ENCODE results near the gene ZNF575.

Gene ZNF575

DNA sequence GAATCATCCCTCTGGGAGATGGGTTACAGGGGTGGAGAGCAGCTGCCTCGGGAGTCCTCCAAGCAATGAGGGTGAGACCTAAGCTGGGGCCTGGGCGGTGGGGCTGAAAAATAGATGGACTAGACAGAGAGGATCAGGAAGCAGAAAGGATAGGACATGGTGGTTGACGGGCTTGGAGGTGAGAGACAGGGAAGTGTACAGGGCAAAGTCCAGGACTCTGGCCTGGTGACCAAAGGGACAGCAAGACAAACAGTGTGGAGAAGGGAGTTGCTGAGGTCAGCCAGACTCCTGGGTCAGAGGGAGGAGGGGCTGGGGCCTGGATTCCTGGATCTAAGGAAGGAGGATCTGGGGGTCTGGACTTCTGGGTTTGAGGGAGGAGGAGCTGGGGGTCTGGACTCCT is 33.9 kb upstream of the ZNF575 start:
- Histone ChIP-seq H3K4me3 (ENCODE audit: low read depth, low read length) (no peak overlapping the region), H3K36me3 (peaks cover 26% of the 10 kb centered on the region), H3K9me3 (ENCODE audit: severe bottlenecking) (no peaks in the 10 kb centered on the region), H3K27me3 (ENCODE audit: insufficient read depth, low read depth, severe bottlenecking) (no peaks in the 10 kb centered on the region), H3K27ac (no peak overlapping the region)
- DNase-seq, result no peak
- TF ChIP-seq, protein P1, sequence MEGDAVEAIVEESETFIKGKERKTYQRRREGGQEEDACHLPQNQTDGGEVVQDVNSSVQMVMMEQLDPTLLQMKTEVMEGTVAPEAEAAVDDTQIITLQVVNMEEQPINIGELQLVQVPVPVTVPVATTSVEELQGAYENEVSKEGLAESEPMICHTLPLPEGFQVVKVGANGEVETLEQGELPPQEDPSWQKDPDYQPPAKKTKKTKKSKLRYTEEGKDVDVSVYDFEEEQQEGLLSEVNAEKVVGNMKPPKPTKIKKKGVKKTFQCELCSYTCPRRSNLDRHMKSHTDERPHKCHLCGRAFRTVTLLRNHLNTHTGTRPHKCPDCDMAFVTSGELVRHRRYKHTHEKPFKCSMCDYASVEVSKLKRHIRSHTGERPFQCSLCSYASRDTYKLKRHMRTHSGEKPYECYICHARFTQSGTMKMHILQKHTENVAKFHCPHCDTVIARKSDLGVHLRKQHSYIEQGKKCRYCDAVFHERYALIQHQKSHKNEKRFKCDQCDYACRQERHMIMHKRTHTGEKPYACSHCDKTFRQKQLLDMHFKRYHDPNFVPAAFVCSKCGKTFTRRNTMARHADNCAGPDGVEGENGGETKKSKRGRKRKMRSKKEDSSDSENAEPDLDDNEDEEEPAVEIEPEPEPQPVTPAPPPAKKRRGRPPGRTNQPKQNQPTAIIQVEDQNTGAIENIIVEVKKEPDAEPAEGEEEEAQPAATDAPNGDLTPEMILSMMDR (IDR thresholded peaks at IDR 0.05; ENCODE audit: low read depth, low read length), result no peak

DNA sequence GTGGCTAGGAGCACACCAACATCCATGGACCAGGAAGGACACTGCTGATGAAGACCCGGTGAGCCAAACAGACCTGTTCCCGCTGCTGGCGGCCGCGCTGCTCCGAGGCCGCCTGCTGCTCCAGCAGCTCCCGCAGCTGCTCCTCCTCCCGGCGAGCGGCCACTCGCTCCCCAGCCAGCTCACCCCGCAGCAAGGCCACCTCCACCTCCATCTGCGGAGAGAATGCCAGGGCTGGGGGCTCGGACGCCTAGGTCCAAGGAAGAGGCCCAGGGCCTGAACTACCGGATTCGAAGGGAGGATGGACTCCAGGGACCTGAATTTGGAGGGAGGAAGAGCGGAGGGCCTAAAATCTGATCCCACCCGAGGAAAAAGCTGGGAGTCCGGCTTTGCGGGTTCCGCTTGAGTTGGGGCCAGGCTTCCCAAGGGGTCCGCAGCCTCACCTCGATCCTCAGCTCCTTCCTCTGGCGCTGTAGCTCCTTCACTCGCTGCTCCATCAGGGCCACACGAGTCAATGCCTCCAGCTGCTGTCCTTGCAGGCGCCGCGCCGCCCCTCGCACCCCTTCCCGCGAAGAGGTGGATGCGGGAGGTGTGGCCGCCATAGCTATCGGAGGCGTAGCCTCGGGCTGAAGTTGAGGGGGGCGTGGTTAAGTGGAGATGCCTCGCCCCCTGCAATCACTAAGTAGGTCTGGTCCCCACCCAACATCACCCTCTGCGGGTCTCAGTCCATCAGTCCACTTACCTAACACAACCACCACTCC is 31.1 kb upstream of the ZNF575 start:
- no peak for DNase-seq
- TF ChIP-seq, protein P1 (IDR thresholded peaks at IDR 0.05; ENCODE audit: low read depth, low read length), result no peak
- no peak overlapping the region for H3K27ac ChIP-seq
- H3K4me3 ChIP-seq (ENCODE audit: low read depth, low read length), result no peak overlapping the region
- H3K27me3 ChIP-seq (ENCODE audit: insufficient read depth, low read depth, severe bottlenecking), result no peaks in the 10 kb centered on the region
- peaks cover 19% of the 10 kb centered on the region for H3K36me3 ChIP-seq
- no peaks in the 10 kb centered on the region for H3K9me3 ChIP-seq (ENCODE audit: severe bottlenecking)

DNA sequence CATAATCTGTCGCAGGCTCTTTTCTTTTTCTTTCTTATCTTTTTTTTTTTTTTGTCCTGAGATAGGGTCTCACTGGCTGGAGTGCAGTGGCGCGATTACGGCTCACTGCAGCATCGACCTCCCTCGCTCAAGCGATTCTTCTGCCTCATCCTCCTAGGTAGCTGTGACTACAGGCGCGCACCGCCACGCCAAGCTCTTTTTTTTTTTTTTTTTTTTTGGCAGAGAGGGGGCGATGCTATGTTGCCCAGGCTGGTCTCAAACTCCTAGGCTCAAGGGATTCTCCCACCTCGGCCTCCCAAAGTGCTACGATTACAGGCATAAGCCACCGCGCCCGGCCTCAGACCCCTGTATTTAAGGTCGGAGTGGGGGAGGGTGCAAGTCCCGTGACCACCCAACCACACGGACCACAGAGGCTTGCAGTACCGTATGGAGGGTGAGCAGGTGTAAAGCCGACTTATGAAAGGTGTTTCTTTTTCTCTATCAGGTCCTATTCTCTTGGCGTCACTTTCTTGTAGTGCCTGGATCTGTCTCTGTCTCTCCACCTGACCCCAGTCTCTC is 30.5 kb upstream of the ZNF575 start:
- DNase-seq, result no peak
- Histone ChIP-seq H3K4me3 (ENCODE audit: low read depth, low read length) (no peak overlapping the region), H3K27me3 (ENCODE audit: insufficient read depth, low read depth, severe bottlenecking) (no peaks in the 10 kb centered on the region), H3K27ac (no peak overlapping the region), H3K36me3 (peaks cover 13% of the 10 kb centered on the region), H3K9me3 (ENCODE audit: severe bottlenecking) (no peaks in the 10 kb centered on the region)
- TF ChIP-seq, protein P1 (IDR thresholded peaks at IDR 0.05; ENCODE audit: low read depth, low read length), result no peak

DNA sequence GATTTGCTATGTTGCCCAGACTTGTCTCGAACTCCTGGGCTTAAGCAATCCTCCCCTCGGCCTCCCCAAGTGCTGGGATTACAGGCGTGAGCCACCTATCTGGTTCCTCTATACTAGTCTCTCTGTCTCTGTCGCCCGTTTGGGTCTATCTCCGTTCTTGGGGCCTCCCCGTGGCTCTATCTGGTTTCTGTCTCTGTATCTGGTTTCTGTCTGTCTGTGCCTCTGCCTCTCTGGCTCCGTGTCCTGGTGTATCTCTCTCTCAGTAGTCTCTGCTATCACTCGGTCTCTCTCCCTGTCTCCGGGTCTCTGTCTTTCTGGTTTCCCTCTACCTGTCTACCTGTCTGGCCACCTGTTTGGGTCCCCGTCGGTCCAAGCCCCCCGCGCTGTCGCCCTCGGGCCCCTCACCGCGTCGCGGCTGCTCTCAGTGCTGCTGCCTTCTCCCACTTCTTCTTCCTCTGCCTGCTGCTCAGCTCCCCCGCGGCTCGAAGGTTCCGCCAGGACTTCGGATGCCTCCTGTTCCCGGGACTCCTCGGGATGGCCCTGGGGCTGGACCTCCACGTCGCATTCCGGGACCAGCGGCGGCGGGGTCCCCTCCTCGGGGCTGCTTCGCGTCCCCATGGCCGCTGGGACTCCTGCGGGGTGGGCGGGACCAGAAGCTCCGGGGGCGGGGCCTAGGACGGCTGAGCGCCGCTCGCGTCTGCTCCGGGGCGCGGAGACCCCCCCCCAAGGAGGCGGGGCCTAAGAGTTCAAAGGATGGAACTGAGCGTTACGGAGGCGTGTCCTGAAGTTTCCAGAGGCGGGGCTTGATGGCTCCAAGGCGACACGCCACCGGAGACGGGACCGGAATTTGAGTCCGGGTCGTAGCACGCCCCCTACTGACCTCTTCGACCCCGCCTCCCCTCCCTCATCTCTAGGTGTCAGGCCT is 29.2 kb upstream of the ZNF575 start:
- DNase-seq, result peak; percentile 98
- Histone ChIP-seq H3K9me3 (ENCODE audit: severe bottlenecking) (no peaks in the 10 kb centered on the region), H3K4me3 (ENCODE audit: low read depth, low read length) (peak overlapping the region; percentile 72), H3K27ac (peak overlapping the region; percentile 65), H3K27me3 (ENCODE audit: insufficient read depth, low read depth, severe bottlenecking) (no peaks in the 10 kb centered on the region), H3K36me3 (peaks cover 13% of the 10 kb centered on the region)
- TF ChIP-seq, protein P1 (IDR thresholded peaks at IDR 0.05; ENCODE audit: low read depth, low read length), result peak; percentile 37; the same call in 1 of the 2 replicates

DNA sequence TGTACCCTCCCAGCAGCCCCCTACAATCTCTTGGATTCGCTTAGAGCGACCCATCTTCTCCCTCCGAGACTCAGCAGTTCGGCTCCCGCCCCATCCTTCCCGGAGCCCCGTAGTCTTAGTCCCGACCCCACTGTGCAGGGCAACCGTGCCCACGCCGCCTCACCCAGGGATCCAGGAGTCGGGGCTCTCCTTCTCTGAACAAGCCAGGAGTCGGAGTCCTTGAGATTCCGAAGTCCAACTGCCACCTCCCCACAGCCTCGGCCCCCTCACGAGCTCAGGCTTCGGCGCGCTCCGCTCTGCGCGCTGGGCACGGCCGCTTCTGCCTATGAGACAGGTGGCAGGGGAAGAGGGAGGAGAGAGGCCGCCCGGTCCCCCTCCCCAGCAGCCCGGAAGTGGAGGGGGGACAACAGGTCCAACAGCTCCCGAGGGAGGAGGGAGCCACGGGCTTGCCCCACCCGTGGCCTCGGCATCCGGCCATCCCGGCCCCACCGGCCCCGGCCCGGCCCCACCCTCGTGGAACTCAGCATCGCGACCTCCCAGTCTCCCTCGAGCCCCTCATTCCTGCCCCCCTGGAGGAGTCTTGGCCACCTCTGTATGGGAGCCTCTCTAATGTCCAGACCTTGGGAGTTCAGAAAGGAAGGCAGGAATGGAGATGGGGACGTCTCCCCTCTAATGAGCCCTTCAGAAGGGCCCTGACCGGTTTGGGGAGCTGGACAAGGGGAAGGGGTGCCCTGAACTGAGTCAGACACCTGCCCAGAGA is 28.4 kb upstream of the ZNF575 start, which contains the start of gene PHLDB3:
TSS of gene PHLDB3 (minus strand) at position 321 of the 760 bp plus-strand sequence. CDS start 628 bp downstream, outside the sequence.
- Histone ChIP-seq H3K27me3 (ENCODE audit: insufficient read depth, low read depth, severe bottlenecking) (no peaks in the 10 kb centered on the region), H3K9me3 (ENCODE audit: severe bottlenecking) (no peaks in the 10 kb centered on the region), H3K36me3 (peaks cover 18% of the 10 kb centered on the region), H3K4me3 (ENCODE audit: low read depth, low read length) (peak within 1 kb of the TSS; percentile 72), H3K27ac (peak within 1 kb of the TSS; percentile 65)
- TF ChIP-seq, protein P1 (IDR thresholded peaks at IDR 0.05; ENCODE audit: low read depth, low read length), result no peak
- DNase-seq, result peak; percentile 65
